GM19463 (cell line): ENCODE data around the gene ADTRP.

Source experiments
- ATAC-seq: cut with Tn5 transposase; IDR thresholded peaks from one replicate; pipeline ENCODE4 v1.9.1; 2021; ENCODE audit warnings: mild to moderate bottlenecking, moderate library complexity; ENCODE audit not compliant: unreplicated experiment

The ADTRP gene

DNA sequence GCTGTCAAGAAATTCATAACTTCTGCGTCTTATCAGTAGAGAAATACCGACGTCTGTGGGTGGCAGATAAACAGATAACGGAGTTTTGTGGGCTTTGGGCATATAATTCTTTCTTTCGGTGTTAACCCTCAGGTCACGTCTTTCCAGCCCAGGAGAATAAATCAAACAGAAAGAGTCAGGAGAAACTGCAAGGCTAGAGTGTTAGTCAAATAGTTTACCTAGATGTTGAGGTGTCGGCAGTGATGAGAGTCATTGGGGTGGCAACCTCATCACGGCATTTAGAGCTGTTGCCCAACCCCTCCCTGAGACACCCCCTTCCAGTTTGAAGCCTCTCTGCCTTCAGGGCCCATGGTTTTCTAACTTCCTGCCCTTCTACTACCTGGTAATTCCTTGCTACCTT is 49.5 kb downstream of the ADTRP start:
- no peak for ATAC-seq

DNA sequence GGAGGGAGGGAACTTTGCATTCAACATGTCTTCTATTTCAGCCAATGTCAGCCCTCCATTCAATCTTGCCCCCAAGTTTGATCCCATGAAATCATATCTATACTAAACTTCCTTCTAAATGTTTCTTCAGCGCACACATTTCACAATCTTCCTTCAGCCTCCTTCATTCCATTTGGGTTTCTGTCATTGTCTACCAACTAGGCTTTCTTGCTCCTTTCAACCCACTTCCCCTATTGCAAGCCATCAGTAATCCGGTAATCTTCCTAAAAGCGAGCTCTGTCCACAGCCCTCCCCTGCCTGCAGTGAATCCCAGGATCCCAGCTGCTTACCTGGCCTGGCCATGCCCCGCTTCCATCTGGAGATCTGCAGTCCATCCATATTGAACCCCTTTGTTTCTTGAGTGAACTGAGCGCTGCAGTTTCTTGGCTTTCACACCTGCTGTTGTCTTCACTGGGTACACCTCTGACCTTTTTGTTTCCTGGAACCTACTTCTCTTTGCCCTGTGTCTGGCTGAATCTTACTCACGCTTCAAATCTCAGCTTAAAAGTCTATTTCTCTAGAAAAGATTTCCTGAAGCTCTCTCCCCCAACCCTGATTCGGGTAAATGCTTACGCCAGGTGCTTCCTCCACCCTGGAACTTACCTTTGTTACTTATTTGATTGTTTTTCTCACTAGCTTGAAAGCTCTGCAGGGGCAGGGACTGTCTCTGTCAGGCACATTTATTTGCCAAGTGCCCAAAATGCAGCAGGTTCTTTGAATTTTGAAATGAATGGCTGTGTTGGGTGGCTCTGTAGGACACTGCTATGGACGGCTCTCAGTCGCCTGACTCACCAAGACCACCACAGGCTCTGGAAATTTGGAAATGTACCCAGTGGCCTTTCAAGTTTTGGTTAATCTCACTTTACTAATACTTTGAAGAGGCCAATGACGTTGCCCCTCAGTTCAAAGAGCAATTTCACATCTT is 50.3 kb downstream of the ADTRP start:
- no peak for ATAC-seq

DNA sequence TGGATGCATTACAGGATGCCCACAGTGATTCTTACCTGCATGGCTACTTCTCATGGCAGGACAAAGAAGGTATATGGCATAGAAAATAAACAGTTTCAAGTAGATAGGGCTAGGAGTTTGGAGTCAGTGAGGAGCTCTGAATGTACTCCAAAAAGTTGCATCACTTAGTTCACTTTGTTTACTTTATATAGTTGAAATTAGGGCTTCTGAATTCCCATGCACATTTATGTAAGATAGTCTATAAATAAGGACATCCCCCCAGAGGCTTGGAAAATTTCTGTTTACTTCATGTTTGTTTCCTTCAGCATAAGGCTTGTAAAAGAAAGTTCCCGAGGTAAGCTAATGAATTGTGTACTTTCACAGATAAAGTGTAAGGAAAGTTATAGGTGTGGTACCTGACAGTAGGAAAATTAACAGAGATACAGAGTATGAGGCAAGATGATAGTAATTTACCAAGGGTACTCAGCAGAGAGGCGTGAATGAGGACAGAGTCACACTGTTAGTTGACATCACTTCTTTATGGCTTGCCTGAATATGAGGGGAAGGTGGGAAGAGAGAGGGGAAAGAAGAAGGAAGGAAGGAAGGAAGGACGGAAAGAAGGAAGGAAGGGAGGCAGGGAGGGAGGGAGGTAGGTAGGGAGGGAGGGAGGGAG is 51.1 kb downstream of the ADTRP start:
- no peak for ATAC-seq

DNA sequence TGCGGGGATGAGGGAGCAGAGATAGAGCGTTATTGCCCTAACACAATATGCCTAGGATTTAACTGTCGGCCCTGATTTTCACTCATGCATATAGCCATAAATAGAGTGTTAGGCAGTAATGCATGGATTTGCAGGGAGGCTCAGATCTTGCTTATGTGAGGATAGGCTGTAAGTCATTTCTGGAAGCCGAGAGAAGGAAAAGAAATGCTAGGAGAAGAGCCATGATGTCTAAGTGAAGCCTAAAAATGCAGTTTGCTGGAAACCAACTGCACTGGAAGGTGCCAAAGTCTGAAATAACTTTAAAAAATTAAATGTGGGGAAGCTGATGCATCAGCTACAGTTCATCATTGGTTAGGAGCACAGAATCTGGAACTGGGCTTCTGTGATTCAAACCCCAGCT is 54.3 kb downstream of the ADTRP start:
- no peak for ATAC-seq

DNA sequence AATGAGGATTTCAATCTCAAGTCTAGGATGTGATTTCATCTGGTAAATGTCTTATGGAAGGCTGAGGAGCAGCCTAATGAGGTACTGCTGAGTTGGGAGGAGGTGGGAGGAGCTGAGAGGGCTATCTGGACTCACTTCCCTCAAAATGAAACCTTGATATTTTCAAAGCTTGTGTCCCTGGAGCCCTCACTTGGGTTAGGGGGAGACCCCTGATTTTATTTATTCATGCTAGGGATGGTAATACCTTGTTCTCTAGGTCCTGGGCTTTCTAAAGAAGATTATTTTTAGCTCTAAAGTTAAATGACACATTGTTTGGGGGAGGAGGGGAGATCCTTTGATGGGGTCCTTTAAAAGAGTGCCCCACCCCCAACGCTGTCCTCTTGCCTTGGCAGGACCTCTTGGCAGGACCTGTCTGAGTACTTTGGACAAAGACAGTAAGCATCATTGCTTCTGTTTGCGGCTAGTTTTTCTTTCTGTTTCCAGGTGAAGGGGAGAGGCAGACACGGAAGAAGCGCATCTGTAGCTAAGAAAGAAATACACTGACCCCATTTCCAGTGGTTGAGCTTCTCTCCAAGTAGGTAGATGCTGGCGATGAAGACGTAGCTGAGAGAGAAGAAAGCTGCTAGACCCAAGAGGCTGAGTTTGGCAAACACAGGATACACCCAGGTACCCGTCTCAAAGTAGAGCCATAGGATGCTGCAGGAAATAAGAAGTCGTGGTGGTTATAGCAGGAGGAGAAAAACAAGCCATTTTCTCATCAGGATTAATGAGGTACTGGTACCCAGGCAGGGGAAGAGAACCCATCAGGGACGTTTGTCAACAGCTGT is 55.6 kb downstream of the ADTRP start:
- ATAC-seq, result no peak

DNA sequence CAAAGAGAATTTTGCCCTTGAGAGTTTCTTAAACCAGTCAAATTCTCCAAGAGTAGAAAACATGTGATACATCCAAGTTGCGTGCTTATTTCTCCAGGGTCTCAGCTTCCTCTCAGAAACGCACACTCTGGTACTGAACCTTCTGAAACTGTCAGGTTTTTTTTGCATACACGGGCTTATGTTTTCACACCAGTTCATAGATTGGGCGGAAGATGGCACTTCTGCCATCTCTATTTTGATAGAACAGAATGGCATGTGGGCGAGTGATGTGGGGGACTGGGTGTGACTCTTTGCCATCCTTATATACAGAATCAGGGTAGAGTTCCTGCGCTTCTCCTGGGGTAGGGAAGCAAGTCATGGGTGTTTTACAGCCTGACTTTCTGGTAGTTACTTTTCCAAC is 56.4 kb downstream of the ADTRP start:
- no peak for ATAC-seq

DNA sequence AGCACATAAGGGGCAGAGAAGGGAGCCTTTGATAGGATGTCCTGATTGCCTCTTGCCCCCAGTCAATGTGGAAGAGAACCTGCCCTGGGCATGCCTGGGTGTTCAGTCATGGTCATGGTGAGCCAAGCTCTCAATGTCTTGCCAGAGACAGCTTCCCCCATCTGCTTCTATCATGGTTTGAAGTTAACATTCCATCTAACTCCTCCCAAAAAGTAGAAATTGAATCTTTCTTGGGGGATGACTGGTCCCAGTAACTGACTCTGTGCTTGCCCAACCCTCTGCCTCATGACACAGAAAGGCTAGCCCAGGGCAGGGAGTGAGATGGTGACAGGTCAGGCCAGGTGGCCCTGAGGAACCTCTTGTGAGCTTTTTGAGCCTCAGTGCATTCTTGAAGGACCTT is 60.1 kb downstream of the ADTRP start:
- no peak for ATAC-seq

DNA sequence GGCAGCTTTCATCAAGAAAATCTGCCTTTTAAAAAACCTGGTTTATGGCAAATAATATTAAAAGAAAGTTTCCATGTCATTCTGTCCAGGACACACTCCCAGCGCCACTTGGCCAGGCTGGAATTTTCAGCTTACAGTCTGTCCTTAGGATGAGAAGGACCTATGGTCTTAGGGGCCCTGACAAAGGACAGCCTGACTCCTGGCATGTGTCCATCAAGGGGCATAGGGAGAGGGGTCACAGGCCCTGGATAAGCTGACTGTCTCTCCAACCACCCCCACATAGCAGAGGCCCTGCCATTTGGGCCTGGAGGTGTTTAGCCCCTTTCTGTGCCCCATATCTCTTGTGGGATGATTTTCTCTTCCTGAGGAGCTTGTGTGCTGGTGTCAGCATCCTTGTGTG is 60.6 kb downstream of the ADTRP start:
- no peak for ATAC-seq

DNA sequence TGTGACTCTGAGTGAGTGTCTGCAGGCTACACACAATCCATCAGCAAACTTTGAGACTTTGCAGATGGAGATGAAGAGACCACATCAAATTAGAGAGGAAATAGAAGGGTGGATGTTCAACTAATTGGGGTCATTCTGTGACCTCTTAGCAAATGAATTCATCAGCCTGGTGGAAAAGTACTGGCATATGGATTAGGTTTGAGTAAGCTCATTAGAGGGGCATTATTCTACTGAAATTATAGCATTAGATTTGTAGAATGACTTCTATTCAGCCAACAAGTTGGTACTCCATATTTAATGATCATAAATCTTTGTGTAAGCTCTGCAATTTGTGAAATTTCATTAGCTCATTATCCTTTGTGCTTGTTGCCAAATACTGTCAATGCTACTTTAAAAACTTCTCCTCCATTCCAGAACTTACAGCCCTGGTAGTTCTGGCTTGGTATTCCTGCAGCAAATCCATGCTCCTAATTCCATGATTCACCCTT is 63.8 kb downstream of the ADTRP start:
- no peak for ATAC-seq

DNA sequence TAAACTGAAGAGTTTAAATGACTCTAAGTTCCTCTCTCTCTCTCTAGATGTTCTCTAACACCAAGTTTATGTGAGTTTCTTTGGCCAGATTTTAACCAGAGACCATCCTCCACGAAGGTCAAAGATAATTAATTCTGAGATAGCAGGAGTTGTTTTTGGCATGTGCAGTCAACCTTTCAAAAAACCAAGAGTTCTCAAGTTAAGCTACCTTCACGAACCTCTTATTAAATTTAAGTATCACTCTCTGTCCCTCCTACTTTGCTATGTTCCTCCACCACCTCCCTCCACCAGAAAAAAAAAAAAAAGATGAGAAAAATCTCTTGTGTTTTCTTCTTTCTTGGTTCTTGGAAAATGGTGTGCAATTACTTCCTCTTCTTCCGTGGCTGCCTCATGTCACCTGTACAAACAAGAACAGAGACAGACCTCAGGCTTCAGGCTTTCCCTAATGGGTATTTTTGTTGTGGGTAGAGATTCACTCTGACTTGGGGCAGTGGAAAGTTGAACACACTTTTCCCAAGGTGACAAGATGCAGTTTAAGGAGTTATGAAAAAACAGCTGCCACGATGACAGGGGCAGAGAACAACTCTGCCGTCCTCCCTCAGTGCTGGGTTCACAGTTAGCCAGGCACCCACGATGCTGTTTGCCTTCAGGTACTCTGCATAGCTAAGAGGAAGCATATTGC is 64.3 kb downstream of the ADTRP start:
- ATAC-seq, result peak; percentile 52

DNA sequence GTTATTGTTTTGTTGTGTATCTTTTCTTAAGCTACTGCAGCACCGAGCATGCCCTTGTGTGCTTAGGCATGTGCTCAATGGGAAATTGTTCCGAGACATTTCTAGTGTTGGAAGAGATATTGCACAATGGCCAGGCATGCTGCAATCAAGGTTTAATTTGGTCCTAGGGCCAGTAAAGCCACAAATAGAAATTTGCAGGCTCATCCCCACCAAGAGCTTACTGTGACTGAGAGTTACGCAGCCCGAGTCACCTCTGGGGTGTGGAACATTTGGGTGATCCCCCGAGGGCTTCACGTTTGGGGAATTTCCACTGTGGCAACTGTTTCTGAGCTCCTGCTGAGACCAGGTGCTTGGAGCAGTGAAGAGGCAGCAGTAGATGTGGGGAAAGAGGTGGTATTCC is 65.8 kb downstream of the ADTRP start:
- peak; percentile 41 for ATAC-seq

DNA sequence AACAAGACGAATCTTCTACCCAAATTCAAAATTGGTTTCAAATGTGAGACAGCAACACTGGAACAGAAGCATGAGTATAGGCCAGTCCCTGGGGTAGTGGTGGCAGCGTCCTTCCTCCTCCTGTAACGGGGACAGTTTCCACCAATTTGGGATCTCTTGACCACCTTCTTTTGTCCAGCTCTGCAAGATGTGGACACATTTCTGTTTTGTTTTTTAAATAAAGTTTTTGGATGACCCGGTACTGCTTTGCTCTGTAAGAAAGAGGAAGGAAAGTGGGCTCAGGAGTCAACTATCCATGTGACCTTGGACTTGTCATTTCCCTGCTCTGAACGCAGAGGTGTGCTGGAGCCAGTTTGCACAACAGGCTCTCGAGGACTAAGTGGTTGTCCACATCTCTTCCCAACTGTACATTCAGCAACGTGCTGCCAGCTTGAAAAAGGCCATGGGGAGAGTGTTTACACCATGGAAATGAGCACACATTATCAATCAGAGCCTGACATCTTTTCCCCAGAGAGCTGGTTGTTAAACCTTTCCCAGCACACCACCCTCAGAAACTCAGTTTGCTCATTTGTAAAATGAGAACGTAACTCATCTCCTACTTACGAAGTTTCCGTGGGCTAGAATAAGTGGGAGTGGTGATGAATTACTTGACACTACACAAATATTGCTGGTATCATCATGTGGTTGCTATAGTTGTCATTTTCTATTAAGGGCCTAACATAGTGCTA is 66.5 kb downstream of the ADTRP start:
- no peak for ATAC-seq

DNA sequence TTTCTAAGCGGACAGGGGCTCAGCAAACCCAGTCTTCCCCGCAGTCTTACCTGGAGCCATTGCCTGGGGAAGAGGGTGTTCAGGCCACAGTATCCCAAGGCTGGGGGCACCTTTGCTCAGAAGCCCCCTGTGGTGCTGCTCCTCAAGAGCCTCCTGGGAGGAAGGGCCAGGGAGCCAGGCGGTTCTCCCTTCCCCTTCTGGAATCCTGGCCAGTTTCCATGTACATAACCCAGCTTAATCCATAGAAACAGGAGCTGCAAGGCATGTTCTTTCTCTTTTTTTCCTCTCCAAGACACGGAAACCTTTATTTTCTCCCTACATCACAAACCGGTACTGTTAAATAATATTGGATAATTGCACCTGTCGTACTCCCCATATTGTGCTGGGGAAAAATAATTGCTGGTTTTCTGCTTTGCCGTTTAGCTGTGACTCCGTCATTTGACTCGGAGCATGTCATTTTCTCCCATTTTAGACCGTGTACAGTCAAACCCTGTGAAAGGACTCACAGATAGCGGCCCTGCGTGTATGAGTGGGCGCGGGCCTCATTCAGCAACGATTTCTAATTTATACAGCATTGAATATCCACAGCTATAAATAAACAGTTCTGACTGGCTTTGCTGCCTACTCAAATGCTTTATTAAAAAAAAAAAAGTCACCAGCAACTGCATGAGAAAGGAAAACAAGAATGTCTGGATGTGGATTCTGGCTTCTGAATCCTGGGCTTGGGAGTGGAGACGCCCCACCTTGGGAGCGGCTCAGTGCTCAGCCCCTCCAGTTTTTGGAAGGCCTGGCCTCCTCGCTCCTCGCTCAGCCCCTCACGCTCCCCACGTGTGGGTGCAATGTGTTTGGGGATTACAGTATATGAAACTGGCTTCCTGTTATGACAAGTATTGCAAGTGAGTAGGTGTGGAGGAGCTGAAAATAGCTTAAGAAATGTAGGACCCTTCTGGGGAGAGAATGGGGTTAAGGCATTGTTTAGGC is 67.3 kb downstream of the ADTRP start:
- peak; percentile 39 for ATAC-seq

DNA sequence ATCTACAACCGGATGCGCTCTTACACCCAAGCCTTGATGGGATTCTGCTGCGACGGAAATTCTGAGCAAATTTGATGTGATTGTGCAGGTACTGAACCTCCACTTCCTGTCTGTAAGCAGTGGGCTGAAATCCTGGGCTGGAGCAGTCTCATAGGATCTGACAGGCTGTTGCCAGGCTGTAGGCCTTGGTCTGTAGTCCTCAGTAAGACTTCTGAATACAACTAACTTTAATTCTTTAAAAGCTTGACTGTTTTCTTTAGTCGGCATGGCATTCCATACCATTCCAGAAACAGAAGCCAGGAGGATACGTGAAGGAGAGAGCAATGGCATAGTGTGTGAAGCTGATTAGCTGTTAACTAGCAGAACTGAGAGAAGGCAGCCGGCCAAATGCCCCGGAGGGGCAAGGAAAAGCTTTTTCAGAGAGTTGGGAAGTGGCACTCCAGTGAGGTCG is 68.3 kb downstream of the ADTRP start:
- ATAC-seq, result no peak

DNA sequence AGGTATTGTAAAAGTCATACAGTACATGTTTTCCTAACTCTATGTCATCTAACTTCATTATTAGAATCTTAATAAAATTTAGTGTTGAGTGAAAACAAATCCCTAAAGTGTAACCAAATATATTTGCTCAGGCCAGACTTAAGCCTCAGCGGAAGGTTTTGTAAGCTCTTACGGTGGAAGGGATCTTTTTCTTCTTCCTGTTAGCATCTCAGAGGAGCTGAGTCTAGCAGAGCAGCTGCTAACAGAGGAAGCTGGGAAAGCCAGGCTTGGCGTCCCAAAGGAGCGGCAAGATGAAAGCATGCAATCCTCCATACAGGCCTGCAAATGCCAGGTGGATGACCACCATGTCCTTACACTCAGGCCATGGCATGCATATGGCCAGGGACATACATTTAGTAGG is 72.4 kb downstream of the ADTRP start:
- ATAC-seq, result no peak

DNA sequence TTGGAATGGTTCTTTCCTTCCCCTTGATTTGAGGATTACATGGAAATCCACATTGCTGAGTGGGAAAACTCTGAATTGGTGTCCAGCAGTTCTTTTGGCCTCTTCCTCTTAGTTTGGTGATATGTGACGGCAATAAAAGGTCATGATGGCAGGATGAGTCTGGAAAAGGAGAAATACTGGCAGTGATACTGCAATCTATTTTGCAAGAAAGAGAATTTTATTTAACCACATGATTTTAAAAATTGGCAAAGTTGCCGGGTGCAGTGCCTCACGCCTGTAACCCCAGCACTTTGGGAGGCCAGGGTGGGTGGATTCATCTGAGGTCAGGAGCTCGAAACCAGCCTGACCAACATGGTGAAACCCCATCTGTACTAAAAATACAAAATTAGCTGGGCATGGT is 73.1 kb downstream of the ADTRP start:
- ATAC-seq, result no peak

DNA sequence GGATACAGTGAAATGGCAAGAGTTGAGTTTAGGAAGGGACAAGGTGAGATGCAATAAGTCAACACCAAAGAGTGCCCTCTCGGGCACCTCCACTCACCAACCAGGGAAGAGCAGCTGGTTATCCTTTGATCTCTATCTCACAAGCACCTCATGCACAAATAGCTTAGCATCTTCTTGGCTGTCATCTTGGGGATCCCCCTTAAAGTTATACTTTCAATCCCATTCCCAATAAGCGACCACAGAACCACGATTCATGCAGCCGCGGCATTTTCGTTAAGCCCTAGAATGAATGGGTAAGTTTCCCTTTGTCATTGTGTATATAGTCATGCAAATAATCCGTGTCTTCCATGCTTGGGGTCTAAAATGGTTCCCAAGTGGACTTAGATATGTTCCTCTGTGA is 73.5 kb downstream of the ADTRP start:
- no peak for ATAC-seq

DNA sequence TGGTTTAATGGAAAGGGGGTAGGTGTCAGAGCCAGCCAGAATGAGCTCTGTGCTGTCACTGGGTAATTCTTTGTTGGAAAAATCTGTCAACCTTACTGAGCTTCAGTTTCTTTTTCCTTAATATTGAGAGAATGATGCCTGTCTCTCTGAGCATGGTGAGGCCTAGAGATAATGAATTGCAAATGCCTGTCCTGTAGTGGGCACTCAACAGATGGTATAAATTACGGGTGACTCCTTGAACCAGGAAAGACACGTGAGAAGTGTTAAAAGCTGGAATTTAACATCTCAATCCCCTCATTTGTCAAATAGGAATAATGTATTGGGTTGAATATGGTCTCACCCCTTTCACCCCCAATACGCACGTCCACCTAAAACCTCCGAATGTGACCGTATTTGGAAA is 74.9 kb downstream of the ADTRP start:
- no peak for ATAC-seq
